Forelimb muscle (tissue), 1 donor: ENCODE measurements around the gene ERICH3. TPM values are rescaled to one million over a fixed set of nuclear protein-coding genes. Genes with fewer than 3 reads are reported as not detected.

Source experiments
- DNase-seq: peaks from one replicate; pipeline ENCODE4 v3.0.0-alpha.2; 2013; ENCODE audit warnings: low read depth
- polyA plus RNA-seq: library from polyadenylated mRNA; unstranded; fragments of 120-200 nt; gene quantifications from one replicate; pipeline ENCODE4 v1.2.1, GENCODE V29; 2013; ENCODE audit not compliant: insufficient read length

ERICH3 gene
- polyA plus RNA-seq, 1 donor = not detected

- no peak for DNase-seq
These were observed 80.8 kb downstream of the ERICH3 start for GRCh38 chr1:74592580-74593355.

GRCh38 chr1:74591949-74592348, 81.6 kb downstream of the ERICH3 start:
- DNase-seq = no peak

- DNase-seq = no peak
These were observed 83.3 kb downstream of the ERICH3 start for GRCh38 chr1:74590288-74590687.

GRCh38 chr1:74587888-74588287, 85.7 kb downstream of the ERICH3 start:
- no peak for DNase-seq

- no peak for DNase-seq
These were observed 87.2 kb downstream of the ERICH3 start for GRCh38 chr1:74586253-74586897.

- no peak for DNase-seq
These were observed 89.4 kb downstream of the ERICH3 start for GRCh38 chr1:74584185-74584584.

GRCh38 chr1:74583397-74583796, 90.2 kb downstream of the ERICH3 start:
- no peak for DNase-seq

GRCh38 chr1:74579425-74579824, 94.2 kb downstream of the ERICH3 start:
- no peak for DNase-seq

- DNase-seq = no peak
These were observed 95.5 kb downstream of the ERICH3 start for GRCh38 chr1:74578101-74578500.

GRCh38 chr1:74571891-74572290, 101.7 kb downstream of the ERICH3 start:
- no peak for DNase-seq

GRCh38 chr1:74571493-74571800, 102.1 kb downstream of the ERICH3 start:
- no peak for DNase-seq

- DNase-seq = no peak
These were observed 102.6 kb downstream of the ERICH3 start for GRCh38 chr1:74570797-74571492.

GRCh38 chr1:74549932-74550331, 123.7 kb downstream of the ERICH3 start:
- DNase-seq = no peak

GRCh38 chr1:74548961-74549750, 124.4 kb downstream of the ERICH3 start:
- no peak for DNase-seq

- no peak for DNase-seq
These were observed 127.8 kb downstream of the ERICH3 start for GRCh38 chr1:74545821-74546220.

- DNase-seq = no peak
These were observed 139.4 kb downstream of the ERICH3 start for GRCh38 chr1:74534241-74534640.

GRCh38 chr1:74531796-74532195, 141.8 kb downstream of the ERICH3 start:
- no peak for DNase-seq

GRCh38 chr1:74530892-74531291, 142.7 kb downstream of the ERICH3 start:
- no peak for DNase-seq

GRCh38 chr1:74528123-74528522, 145.5 kb downstream of the ERICH3 start:
- no peak for DNase-seq

- DNase-seq = no peak
These were observed 146.9 kb downstream of the ERICH3 start for GRCh38 chr1:74526708-74527107.

GRCh38 chr1:74523873-74524480, 149.6 kb downstream of the ERICH3 start:
- no peak for DNase-seq

- DNase-seq = no peak
These were observed 151.4 kb downstream of the ERICH3 start for GRCh38 chr1:74522148-74522547.
